DMS 273 (cell line): ENCODE data around the gene ACTN2.
"Not testable (repeated sequence)": the region's sequence is repeated elsewhere in the genome, so short reads cannot be mapped to it uniquely, and the experiment has no call there.

Experiments
- DNase-seq: peaks from one replicate; lab custom pipeline; 2025; ENCODE audit not compliant: unreplicated experiment; lab: John Stamatoyannopoulos, UW

ACTN2 gene

DNA sequence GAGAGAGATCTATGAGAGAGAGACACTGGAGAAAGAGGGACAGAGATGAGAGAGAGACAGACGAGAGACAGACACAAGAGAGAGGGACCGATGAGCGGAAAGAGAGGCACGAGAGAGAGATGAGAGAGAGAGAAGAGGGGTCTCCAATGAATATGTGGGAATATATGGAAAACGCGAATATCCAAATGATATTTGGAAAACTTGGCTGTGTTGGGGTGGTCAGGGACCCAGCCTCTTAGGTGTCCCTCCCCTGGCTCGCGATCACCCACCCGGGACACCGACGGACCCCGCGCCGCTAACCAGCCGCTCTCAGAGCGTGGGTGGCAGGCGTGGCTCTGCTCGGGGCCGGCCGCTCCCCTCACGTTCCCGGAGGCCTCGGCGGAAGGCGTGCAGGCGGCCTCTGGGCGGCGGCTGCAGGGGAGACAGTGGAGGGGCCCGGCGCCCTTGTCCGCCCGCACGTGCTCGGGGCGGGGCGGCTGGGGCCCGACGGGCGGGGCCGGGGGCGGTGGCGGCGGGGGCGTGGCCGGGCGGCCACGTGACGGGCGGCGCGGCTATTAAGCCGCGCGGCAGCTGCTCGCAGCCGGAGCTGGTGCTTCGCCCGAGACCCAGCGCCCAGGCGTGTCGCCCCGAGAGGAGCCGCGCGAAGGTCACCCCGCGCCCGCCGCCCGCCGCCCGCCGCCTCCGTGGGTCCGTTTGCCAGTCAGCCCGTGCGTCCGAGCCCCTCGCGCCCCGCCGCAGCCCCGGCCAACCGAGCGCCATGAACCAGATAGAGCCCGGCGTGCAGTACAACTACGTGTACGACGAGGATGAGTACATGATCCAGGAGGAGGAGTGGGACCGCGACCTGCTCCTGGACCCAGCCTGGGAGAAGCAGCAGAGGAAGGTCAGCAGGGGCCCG, at the start of gene ACTN2:
ACTN2 (plus strand) TSS at position 583 of the 898 bp plus-strand sequence; CDS start at position 758, 175 bp downstream.
- peak; percentile 92 for DNase-seq

DNA sequence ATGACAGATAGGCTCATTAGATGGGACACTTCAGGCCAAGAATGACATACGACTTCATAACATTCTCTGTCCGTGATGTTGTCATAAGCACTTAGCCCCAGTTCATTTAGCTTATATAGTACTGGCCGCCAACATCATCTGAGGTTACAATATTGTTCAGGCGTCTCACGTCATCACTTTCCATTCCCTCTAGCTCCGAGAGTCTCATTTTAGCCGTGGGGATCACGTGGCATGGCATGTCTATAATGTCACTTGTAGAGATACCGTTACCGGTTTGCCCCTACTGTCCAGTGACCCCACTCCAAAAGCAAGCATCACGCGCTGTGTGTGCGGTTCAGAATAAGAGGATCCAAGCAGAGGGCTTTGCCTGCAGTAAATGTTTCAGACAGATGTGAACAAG, 47.4 kb upstream of the ACTN2 start:
- DNase-seq: no peak

DNA sequence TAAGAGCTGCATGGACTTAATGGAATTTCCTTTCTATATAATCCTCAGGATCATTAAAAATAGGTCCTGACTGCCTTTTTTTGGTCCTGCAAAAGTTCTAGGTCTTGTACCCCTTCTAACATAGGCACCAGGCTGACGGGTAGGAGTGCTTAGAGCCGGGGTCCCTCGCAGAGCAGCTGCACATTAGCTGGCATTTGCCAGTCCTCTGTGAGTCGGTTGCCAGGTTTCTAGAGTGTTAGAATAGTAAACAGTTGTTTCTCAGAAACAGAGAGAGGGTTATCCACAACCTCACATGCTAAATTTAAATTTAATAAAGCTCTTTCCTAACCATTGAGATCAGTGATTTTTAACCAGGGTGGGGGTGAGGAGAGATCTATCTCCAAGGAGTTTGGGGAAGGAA, 46.6 kb upstream of the ACTN2 start:
- peak; percentile 13 for DNase-seq

DNA sequence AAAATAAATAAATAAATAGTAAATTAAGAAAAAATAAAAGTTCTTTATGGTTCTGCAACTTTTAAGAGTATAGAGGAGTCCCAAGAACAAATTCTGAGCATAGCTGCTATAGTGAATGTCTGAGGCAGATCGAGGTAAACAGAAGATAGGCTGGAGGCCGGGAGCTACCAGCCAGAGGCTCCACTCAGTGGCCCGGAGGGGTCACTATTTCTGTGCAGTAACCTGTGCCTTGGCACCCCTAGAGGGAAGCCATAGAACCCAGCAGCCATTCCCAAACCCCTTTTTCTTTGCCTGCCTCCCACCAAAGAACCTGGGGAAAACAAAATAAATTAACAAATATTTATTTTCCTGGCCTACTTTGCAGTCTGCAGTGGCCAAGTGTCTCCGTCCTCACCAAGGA, 43.5 kb upstream of the ACTN2 start:
- no peak for DNase-seq

DNA sequence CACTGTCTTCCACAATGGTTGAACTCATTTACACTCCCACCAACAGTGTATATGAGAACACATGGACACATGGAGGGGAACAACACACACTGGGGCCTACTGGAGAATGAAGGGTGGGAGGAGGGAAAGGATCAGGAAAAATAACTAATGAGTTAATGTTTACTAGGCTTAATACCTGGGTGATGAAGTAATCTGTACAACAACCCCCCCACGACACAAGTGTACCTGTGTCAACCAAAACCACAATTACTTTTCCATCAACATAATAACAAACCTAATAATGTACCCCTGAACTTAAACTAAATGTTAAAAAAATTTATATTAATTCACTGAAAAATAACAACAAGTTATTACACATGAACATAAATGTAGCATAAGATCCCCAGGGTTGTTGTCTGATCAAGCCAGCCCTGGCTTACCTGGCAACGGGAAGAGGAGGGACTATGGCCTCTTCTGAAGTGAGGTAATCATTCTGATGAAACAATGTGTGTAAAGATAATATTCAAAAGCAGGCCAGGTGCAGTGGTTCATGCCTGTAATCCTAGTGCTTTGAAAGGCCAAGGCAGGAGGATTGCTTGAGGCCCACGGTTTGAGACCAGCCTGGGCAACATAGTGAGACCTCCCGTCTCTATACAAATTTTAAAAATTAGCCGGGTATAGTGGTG, 41.2 kb upstream of the ACTN2 start:
- DNase-seq: no peak

DNA sequence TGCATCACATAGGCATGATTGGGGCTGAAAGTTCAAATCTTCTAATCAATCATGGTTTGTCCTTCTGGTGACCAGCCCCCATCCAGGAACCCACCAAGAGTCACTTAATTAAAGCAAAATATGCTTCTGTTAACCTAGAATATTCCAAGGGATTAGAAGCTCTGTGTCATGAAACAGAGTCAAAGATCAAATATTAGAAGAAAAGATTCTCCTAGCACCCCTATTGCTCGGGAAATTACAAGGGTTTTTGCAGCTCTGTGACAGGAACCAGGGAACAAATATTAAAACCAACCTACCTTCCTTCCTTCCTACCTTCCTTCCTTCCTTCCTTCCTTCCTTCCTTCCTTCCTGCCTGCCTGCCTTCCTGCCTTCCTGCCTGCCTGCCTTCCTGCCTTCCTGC, 31.8 kb upstream of the ACTN2 start:
- no peak for DNase-seq

DNA sequence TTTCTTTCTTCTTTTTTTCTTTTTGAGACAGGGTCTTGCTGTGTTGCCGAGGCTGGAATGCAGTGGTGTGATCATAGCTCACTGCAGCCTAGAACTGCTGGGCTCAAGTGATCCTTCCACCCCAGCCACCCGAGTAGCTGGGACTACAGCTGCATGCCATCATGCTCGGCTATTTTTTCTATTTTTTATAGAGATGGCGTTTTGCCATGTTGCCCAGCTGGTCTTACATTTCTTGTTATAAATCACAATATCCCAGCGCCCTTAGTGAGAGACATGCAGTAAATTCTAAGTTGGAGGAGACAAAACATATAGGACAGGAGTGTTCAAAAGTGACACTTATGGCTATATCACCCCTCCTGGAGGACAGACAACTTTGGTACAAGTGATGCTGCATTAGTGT, 31.3 kb upstream of the ACTN2 start:
- peak; percentile 67 for DNase-seq

DNA sequence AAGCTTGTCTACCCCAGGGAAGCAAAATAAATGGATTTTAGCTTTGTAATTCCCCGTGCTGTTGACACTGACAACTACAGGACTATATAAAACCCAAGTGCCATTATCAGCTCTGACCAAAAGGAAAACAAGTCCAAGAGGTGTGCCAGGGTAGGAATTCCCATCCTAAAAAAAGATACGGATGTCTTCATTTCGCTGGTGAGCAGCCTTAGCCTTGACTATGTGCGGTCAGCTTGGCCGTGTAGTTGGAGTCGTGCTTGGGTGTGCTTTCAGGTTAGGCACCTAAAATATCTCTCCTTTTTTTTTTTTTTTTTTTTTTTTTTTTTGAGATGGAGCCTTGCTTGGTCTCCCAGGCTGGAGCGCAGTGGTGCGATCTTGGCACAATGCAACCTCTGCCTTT, 28.9 kb upstream of the ACTN2 start:
- no peak for DNase-seq

DNA sequence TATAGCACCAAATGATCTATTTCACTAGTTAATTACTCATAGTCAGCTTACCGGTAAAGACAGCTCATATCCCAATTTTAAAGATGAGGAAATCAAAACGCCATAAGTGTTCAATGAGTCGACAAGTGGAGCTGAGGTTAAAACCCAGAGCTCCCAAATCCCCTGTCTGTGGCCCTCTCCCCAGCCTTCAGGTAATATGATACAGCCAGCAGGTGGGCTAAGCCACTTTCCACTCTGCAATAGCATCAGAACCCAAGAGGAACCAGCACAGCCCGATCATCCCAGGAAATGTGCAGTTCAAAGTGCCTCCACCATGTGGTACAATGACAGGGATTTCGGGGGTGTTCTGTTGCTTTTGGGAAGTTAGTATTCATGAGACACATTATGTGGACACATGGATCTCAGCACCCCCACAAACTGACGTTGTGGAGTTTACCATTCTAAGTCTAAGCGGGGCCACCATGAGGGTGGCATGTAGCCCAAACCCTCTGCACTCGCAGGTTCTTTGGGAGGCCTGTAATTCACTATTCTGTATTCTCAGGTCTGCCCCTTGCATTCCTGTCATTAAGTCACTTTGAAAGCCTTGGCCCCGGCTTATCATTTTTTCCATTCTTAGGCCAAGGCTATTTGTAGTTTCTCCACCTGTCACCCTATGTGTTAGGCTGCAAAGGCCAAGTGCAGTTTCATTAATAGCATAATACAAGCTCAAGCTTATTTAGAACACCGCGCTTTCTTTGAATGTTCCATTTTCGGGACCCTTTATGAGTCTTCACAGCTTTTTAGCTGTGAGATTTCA, 26.3 kb upstream of the ACTN2 start:
- no peak for DNase-seq

DNA sequence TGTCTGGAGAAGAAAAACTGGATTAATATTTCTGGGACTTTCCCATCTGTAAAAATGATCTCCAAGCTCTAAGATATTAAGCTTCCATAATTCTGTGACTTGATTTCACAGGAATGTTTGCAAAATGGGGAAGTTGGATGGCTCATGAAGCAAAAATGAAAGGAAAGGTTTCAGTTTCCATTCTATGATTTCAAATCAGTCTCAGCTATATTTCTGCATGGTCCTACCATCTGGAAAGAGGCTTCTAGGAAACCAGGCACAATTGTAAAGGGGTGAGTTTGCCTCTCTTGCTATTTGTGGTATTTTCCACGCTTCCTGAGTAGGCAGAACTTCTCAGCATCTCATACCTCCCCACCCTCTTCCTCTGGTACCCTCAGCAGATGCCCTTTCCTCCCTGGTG, 22.4 kb upstream of the ACTN2 start:
- no peak for DNase-seq

DNA sequence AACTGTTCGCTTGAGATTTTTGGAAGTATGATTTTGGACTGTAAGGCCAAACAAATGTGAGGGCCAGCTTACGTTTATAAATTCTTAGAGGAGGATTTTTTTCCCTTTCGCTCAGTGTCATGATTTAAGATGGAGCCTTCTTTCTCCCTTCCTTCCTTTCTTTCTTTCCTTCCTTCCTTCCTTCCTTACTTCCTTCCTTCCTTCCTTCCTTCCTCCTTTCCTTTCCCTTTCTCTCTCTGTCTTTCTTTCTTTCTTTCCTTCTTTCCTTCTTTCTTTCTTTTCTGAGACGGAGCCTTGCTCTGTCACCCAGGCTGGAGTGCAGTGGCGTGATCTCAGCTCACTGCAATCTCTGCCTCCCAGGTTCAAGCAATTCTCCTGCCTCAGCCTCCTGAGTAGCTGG, 17.4 kb upstream of the ACTN2 start:
- not testable (repeated sequence) for DNase-seq

DNA sequence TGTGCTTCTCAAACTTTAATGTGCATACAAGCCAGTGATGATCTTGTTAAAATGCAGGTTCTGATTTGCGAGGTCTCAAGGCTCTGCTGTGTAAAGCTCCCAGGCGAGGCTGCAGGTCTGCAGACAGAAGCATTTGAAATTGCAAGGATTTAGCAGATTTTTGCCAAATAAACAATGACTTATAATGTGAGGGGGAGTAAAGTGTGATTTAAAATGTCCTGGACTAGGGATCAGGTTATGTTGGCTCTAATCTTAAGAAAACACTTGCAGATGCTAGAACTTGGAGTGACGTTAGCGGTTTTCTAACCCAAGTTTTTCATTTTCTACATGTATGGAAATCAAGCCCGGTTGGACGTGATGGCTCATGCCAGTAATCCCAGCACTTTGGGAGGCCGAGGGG, 16.2 kb upstream of the ACTN2 start:
- no peak for DNase-seq

DNA sequence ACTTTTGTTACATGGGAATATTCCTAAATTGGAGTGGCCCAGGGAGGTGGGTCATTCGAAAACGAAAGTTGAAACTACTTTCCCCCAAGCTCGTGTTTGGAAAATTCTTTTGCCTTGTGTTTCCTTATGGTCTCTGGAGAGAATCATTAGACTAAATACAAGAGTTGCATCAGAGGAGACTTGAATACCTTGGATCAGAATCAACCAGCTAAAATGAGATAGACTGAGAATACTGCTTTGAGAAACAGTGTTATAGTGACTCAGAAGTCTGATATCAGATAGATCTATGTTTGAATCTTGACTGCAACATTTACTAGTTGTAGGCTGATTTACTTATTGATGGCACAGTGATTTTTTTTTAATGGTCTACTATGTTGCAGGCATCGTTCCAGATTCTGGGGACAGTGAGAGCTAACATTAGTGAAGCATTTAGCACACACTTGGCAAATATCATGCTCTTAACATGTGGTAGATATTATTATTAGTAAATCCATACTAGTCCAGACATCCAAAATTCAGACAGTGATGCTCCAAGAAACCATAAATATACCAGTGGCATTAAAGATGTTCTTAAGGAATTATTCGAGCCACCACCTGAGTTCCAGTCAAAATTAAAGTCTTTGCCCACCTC, 12.9 kb upstream of the ACTN2 start:
- DNase-seq: no peak

DNA sequence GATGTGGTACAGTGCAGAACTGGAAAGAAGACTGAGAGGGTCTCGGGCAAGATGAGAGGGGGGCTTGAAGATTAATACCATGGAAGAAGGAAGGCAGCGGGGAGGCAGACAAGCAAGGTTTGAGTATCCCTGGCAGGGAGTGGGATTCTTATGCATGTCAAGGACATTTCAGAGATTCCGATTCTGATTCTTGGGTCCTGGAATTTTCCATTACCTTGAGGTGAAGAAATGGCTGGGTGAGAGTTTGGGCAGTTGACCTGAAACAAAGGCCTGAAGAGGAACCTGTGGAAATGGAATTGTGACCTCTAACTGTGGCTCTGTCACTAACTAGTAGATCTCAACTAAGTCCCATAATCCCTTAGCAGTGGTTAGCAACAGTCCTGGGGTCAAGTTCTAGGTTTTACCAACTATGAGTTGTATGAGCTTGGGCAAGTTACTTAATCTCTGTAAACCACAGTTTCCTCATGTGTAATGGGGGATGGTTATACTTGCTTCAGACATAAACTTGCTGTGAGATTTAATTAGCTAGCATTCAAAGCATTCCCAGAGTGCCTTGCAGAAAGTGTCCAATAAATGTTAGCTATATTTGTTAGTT, 8.6 kb upstream of the ACTN2 start:
- no peak for DNase-seq

DNA sequence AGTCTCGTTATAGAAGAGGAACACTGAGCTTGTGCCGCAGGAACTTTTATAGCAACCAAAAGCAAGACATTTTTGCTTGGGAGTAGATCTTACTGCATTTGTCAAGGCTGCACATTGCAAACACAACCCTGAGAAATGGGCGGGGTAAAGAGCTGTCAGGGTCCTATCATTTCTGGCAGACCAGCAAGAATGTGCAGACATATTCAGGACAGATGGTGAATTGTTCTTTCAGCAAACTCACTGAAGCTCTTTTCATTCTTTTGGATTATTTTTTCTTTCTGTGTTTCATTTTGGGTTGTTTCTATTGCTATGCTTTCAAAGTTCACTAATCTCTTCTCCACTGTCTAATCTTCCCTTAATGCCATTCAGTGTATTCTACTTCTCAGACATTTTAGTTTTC, 5.1 kb upstream of the ACTN2 start:
- DNase-seq: peak; percentile 23

DNA sequence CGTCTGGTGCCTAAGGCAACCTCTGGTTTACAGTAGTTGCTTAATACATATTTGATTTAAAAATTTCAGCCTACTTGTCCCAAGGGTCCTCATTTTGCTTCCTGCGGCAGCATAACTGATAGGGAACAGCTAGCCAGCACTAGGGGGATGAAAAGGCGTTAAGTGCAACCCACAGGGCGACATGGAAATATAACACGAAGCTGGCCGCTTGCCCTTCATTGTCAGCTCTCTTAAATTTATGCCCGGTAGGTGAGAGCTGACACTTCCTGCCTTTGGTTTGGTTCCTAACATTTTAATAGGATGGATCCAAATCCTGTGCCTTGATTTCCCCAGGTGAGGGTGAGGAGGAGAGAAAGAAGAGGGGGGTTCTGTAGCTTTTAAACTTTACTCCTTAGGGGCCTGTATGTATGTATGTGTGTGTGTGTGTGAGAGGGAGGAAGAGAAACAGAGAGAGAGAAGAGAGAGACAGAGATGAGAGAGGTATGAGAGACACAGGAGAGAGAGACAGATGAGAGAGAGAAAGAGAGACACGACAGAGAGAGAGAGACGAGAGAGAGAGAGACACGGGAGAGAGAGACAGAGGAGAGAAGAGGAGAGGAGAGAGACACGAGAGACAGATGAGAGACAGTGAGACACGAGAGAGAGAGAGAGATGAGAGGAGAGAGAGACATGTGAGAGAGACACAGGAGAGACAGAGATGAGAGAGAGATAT, 938 bp upstream of the ACTN2 start:
- DNase-seq: no peak

DNA sequence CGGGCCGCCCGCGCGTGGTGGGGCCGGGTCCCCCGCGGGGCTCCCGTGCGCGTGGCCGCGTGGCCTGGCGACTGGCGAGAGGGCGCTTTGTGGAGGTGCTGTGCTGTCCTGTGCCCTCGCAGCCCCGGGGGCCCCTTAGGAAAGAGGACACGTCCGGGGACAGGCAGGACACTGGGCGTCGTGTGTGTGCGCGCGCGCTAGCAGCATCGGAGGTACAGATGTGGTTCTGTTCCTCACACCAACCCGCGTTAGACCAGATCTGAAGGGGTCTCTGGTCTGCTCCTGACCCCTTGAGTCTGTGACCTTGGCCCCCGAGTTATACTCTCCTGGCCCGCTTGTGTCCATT, 489 bp downstream of the ACTN2 start:
- peak; percentile 56 for DNase-seq

DNA sequence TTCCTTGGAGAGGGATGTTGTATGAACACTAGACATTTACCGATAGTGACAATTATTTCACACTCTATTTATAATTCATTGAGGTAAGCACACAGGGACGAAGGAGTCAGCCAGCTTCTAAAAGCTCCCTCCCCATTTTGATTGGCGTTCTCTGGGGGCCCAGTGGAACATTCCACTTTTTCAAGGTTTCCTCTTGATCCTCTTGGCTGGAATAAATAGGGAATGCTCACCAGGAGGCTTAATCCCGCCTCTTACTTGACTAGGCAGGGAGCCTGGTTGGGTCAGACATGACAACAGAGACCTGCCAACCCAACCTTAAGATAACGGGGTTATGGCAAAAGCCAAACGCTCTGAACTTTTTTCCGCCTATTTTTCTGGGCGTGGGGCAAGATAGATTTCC, 974 bp downstream of the ACTN2 start:
- peak; percentile 47 for DNase-seq

DNA sequence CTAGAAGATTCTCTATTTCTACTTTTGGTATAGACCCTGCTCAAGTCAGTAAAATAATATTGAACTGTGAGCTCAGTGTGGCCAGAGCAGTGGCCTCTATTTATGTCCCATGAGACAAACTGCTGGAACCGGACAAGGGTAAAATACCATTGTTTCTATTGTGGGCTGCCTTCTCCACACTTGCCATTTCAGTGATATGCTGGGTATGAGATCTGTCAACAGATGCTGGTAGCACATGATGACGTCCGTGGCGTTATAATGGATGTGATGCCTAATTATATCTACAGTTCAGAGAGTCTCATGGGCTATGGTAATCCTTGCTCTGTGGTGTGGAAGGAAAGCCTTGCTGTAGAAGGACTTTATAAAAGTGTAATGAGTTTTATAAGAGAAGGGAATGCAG, 2.4 kb downstream of the ACTN2 start:
- DNase-seq: no peak
